Smooth muscle cell (in vitro differentiated cells): Measurements from ENCODE around the gene GFRA1. TPM values are rescaled to one million over a fixed set of nuclear protein-coding genes. Genes with fewer than 3 reads are reported as not detected.

ENCODE experiments used
- DNase-seq: peaks from one replicate; lab custom pipeline; 2025; ENCODE audit not compliant: unreplicated experiment; lab: John Stamatoyannopoulos, UW
- H2AFZ ChIP-seq: fragments of 200-600 bp; sonication (generic); 2 replicates; pipeline ENCODE4 v1.6.0; 2016; ENCODE audit warnings: antibody characterized with exemption, low read depth, mild to moderate bottlenecking
- H3F3A ChIP-seq: fragments of 200-600 bp; sonication (generic); 2 replicates; pipeline ENCODE4 v1.6.0; 2017; ENCODE audit warnings: antibody characterized with exemption, low read depth
- H3K27ac ChIP-seq: fragments of 200-600 bp; sonication (generic); 2 replicates; pipeline ENCODE4 v1.5.1; 2016; ENCODE audit warnings: low read depth, mild to moderate bottlenecking
- H3K27me3 ChIP-seq: fragments of 200-600 bp; sonication (generic); 2 replicates; pipeline ENCODE4 v1.6.1; 2016; ENCODE audit warnings: low read depth, mild to moderate bottlenecking
- H3K36me3 ChIP-seq: fragments of 200-600 bp; sonication (generic); 2 replicates; pipeline ENCODE4 v1.5.1; 2016; ENCODE audit warnings: low read depth
- H3K4me1 ChIP-seq: fragments of 200-600 bp; sonication (generic); 2 replicates; pipeline ENCODE4 v1.5.1; 2016; ENCODE audit warnings: low read depth
- H3K4me2 ChIP-seq: fragments of 200-600 bp; sonication (generic); 2 replicates; pipeline ENCODE4 v1.6.0; 2016; ENCODE audit warnings: mild to moderate bottlenecking
- H3K4me3 ChIP-seq: fragments of 200-600 bp; sonication (generic); 2 replicates; pipeline ENCODE4 v1.5.1; 2016; ENCODE audit warnings: mild to moderate bottlenecking
- H3K79me2 ChIP-seq: fragments of 200-600 bp; sonication (generic); 2 replicates; pipeline ENCODE4 v1.6.0; 2016; ENCODE audit warnings: low read depth, mild to moderate bottlenecking
- H3K9ac ChIP-seq: fragments of 200-600 bp; sonication (generic); 2 replicates; pipeline ENCODE4 v1.6.0; 2016; ENCODE audit warnings: low read depth
- H3K9me3 ChIP-seq: fragments of 200-600 bp; sonication (generic); replicated peaks from 2 replicates; pipeline ENCODE4 v1.5.1; 2016; ENCODE audit warnings: low read depth
- H4K20me1 ChIP-seq: fragments of 200-600 bp; sonication (generic); 2 replicates; pipeline ENCODE4 v1.6.0; 2016; ENCODE audit warnings: low read depth
- CTCF ChIP-seq: fragments of 200-600 bp; sonication (generic); IDR thresholded peaks from 2 replicates; pipeline ENCODE4 v1.5.1; 2017; ENCODE audit warnings: borderline replicate concordance, mild to moderate bottlenecking, antibody characterized with exemption; ENCODE audit not compliant: insufficient read depth, poor library complexity, severe bottlenecking
- WGBS: methylation state at CpG from one replicate; pipeline ENCODE4 v1.1.7; 2016; ENCODE audit warnings: low lambda C conversion rate; 5-methylcytosine and 5-hydroxymethylcytosine counted together
- polyA plus RNA-seq: library from polyadenylated mRNA; unstranded; fragments of >200 nt; fragmentation: Nextera tagmentation; extraction: Ambion mirVana; gene quantifications from 2 replicates; pipeline ENCODE4 v1.2.1, GENCODE V29; 2016
- total RNA-seq: library from RNA; depleted of rRNA; stranded (reverse); fragments of >200 nt; gene quantifications from 2 replicates; pipeline ENCODE4 v1.2.3, GENCODE V29; 2014

Gene GFRA1
- total and polyA plus RNA-seq, 2 experiments from 2014 or later: 1.3 to 1.9 TPM

GRCh38 chr10:116254422-116255155 is 18.4 kb downstream of the GFRA1 start:
- no peak for DNase-seq
- H3K36me3 ChIP-seq: no peaks in the 10 kb centered on the region
- no peak overlapping the region for H3K4me2 ChIP-seq
- H3K4me1 ChIP-seq: no peaks in the 10 kb centered on the region
- H4K20me1 ChIP-seq: no peaks in the 10 kb centered on the region
- H3K9ac ChIP-seq: no peak overlapping the region
- no peak overlapping the region for H2AFZ ChIP-seq
- no peaks in the 10 kb centered on the region for H3K9me3 ChIP-seq
- peaks cover 4% of the 10 kb centered on the region for H3K27me3 ChIP-seq
- TF ChIP-seq CTCF: no peak
- WGBS: 83% methylated on average over 7 of the region's 7 CpGs
- no peak overlapping the region for H3K4me3 ChIP-seq
- H3K79me2 ChIP-seq: no peaks in the 10 kb centered on the region
- no peak overlapping the region for H3K27ac ChIP-seq
- no peaks in the 10 kb centered on the region for H3F3A ChIP-seq

GRCh38 chr10:116253716-116254115 is 19.3 kb downstream of the GFRA1 start:
- H3K9ac ChIP-seq: no peak overlapping the region

GRCh38 chr10:116251602-116252395 is 21.2 kb downstream of the GFRA1 start:
- Histone ChIP-seq H3K9me3 (no peaks in the 10 kb centered on the region), H3F3A (no peaks in the 10 kb centered on the region), H3K4me1 (no peaks in the 10 kb centered on the region), H3K36me3 (no peaks in the 10 kb centered on the region), H3K27me3 (peaks cover 4% of the 10 kb centered on the region), H3K27ac (no peak overlapping the region), H3K4me2 (no peak overlapping the region), H2AFZ (no peak overlapping the region), H3K79me2 (no peaks in the 10 kb centered on the region), H3K9ac (no peak overlapping the region), H3K4me3 (no peak overlapping the region), H4K20me1 (no peaks in the 10 kb centered on the region)
- no peak for TF ChIP-seq CTCF
- DNase-seq: no peak
- WGBS: 93% methylated on average over 12 of the region's 12 CpGs

More at GRCh38 chr10:116253716-116254115, 19.3 kb downstream of the GFRA1 start:
- H3K4me3 ChIP-seq: no peak overlapping the region
- peaks cover 4% of the 10 kb centered on the region for H3K27me3 ChIP-seq
- no peak for TF ChIP-seq CTCF
- H2AFZ ChIP-seq: no peak overlapping the region
- H3K9me3 ChIP-seq: no peaks in the 10 kb centered on the region
- no peaks in the 10 kb centered on the region for H4K20me1 ChIP-seq
- no peak overlapping the region for H3K4me2 ChIP-seq
- no peaks in the 10 kb centered on the region for H3K79me2 ChIP-seq
- no peaks in the 10 kb centered on the region for H3K4me1 ChIP-seq
- no peaks in the 10 kb centered on the region for H3F3A ChIP-seq
- H3K36me3 ChIP-seq: no peaks in the 10 kb centered on the region
- H3K27ac ChIP-seq: no peak overlapping the region
- no peak for DNase-seq
- WGBS: 93% methylated on average over 4 of the region's 4 CpGs

- Histone ChIP-seq H3K27ac (no peak overlapping the region), H3K4me1 (no peaks in the 10 kb centered on the region), H3K27me3 (no peaks in the 10 kb centered on the region), H3K4me2 (no peak overlapping the region), H4K20me1 (no peaks in the 10 kb centered on the region), H3K36me3 (no peaks in the 10 kb centered on the region), H2AFZ (no peak overlapping the region), H3K4me3 (no peak overlapping the region), H3K9me3 (no peaks in the 10 kb centered on the region), H3K9ac (no peak overlapping the region), H3F3A (no peaks in the 10 kb centered on the region), H3K79me2 (no peaks in the 10 kb centered on the region)
- no peak for TF ChIP-seq CTCF
- DNase-seq: no peak
Observed at GRCh38 chr10:116247691-116248090, 25.3 kb downstream of the GFRA1 start.
